ENCODE data around the gene MYL5.

DNA sequence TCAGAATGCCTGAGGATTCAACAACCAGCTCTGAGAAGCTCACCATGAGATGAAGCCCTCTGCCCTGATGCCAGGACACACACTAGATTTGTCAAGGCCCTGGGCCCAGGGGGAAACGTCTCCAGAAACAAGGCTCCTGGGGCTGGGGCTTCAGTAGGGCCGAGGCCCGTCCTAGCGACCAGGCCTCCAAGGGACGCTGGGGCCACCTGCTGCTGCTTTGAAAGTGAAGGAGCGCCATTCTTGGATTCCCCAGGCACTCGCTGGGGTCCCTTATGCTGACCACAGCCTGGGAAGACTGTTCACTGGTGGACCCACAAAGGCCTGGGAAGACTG lies 25.1 kb upstream of the MYL5 start:
- TF ChIP-seq, protein P1, sequence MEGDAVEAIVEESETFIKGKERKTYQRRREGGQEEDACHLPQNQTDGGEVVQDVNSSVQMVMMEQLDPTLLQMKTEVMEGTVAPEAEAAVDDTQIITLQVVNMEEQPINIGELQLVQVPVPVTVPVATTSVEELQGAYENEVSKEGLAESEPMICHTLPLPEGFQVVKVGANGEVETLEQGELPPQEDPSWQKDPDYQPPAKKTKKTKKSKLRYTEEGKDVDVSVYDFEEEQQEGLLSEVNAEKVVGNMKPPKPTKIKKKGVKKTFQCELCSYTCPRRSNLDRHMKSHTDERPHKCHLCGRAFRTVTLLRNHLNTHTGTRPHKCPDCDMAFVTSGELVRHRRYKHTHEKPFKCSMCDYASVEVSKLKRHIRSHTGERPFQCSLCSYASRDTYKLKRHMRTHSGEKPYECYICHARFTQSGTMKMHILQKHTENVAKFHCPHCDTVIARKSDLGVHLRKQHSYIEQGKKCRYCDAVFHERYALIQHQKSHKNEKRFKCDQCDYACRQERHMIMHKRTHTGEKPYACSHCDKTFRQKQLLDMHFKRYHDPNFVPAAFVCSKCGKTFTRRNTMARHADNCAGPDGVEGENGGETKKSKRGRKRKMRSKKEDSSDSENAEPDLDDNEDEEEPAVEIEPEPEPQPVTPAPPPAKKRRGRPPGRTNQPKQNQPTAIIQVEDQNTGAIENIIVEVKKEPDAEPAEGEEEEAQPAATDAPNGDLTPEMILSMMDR (conservative IDR thresholded peaks at IDR 0.05 in 1 of 2, IDR thresholded peaks at IDR 0.05 in 1 of 2; ENCODE audit: low read depth in 1 of 2, low read length in 2 of 2) = no peak
- TF ChIP-seq EZH2 (IDR thresholded peaks at IDR 0.05; ENCODE audit: low read length, missing control alignments) = no peak
